ENCODE measurements around the gene CEBPE. TPM values are rescaled to one million over a fixed set of nuclear protein-coding genes. Genes with fewer than 3 reads are reported as not detected.

CEBPE gene
- total and polyA plus RNA-seq, 7 donors: 0.03 to 0.22 (median 0.18) TPM; not detected in 3

DNA sequence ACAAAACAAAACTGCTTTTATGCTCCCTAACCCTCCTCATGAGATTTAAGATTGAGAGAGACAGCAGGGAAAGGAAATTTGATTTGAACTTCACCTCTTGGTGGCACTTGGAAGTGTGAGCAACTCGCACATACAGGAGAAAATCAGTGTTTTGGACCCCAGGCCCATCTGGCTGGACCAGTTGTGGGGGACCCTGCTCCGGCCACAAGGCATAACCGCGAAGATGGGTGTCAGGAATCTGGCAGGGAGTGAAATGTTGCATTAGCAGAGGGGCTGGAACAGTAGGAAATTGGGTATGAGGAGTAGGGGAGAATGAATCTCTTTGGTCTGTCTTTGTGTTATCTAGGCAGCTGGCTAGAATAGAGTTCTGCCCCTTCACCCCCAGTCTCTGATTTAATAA lies 15.5 kb downstream of the CEBPE start:
- Histone ChIP-seq H3K4me3 (no peak overlapping the region), H3K27ac (no peak overlapping the region), H3K9me3 (no peaks in the 10 kb centered on the region), H3K4me1 (no peaks in the 10 kb centered on the region), H3K27me3 (ENCODE audit: insufficient read depth in 3 of 3, low read length in 2 of 3) (no peaks in the 10 kb centered on the region), H3K36me3 (ENCODE audit: insufficient read depth in 1 of 2, low read depth in 1 of 2) (peaks cover 0 to 8% of the 10 kb centered on the region in 2 donors)
- DNase-seq (no peak), ATAC-seq (no peak)
- intact Hi-C loops (cut with DNase I): no loop called here
- WGBS, 3 donors: 86 to 90% (median 87%) methylated on average over 4 of the region's 4 CpGs
- TF ChIP-seq, protein P1, sequence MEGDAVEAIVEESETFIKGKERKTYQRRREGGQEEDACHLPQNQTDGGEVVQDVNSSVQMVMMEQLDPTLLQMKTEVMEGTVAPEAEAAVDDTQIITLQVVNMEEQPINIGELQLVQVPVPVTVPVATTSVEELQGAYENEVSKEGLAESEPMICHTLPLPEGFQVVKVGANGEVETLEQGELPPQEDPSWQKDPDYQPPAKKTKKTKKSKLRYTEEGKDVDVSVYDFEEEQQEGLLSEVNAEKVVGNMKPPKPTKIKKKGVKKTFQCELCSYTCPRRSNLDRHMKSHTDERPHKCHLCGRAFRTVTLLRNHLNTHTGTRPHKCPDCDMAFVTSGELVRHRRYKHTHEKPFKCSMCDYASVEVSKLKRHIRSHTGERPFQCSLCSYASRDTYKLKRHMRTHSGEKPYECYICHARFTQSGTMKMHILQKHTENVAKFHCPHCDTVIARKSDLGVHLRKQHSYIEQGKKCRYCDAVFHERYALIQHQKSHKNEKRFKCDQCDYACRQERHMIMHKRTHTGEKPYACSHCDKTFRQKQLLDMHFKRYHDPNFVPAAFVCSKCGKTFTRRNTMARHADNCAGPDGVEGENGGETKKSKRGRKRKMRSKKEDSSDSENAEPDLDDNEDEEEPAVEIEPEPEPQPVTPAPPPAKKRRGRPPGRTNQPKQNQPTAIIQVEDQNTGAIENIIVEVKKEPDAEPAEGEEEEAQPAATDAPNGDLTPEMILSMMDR (IDR thresholded peaks at IDR 0.05): no peak

DNA sequence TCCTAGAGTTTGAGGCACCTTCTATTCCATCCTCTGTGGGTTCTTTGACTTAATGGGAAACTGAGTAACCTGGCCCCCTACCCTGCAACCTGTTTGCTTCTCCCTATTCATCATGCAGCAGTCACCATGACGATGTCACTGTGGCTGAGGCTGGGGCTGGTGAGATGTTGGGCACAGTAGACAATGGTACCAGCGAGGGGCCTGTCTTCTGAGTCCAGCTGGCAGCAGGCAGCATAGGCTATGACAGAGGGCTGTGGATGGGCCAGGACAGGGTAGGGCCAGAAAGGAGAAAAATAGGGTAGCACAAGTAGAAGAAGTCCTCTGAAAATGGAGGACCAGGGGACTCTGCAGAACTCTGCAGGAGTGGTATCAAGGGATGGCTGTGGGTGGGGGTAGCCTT lies 16.3 kb downstream of the CEBPE start:
- intact Hi-C loops (cut with DNase I): no loop called here
- DNase-seq (no peak), ATAC-seq (no peak)
- H3K4me3 ChIP-seq: no peak overlapping the region
- no peak overlapping the region for H3K27ac ChIP-seq
- no peaks in the 10 kb centered on the region for H3K27me3 ChIP-seq (ENCODE audit: insufficient read depth in 3 of 3, low read length in 2 of 3)
- H3K36me3 ChIP-seq (ENCODE audit: insufficient read depth in 1 of 2, low read depth in 1 of 2): peaks cover 0 to 16% of the 10 kb centered on the region in 2 donors
- H3K4me1 ChIP-seq: no peaks in the 10 kb centered on the region
- TF ChIP-seq, protein P1 (IDR thresholded peaks at IDR 0.05): no peak
- H3K9me3 ChIP-seq: no peaks in the 10 kb centered on the region
- 63 to 89% (median 70%) methylated on average over 2 of the region's 2 CpGs for WGBS, 3 donors

DNA sequence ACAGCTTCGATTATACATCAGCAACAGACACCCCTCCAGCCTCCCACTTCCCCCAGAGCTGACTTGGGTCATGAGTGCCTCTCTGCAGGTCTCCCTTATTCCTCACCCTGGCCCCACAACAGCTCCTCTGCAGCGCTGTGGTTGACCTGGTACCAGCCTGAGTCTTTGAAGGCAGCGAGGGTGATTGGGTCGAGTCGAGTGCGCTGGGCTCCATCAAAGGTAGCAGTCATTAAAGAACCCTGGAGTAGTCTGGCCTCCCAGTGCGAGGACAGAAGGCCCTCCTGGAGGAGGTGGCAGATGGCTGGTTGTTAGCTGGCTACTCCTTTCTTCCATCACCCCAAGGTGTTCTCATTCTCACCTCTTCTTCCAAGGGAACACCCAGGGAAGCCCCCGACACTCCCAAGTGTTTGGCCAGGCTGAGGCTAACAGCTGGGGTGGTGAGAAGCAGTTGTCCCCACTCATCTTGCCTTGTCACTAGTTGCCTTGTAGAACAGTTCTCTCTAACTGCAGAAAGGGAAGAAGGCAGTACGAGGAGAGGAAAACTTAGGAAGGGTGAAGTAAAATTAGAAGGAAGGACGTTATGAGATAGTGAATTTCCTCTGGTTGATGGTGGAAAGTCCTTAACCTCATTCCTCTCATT lies 16.9 kb downstream of the CEBPE start:
- 36 to 43% (median 43%) methylated on average over 10 of the region's 10 CpGs for WGBS, 3 donors

DNA sequence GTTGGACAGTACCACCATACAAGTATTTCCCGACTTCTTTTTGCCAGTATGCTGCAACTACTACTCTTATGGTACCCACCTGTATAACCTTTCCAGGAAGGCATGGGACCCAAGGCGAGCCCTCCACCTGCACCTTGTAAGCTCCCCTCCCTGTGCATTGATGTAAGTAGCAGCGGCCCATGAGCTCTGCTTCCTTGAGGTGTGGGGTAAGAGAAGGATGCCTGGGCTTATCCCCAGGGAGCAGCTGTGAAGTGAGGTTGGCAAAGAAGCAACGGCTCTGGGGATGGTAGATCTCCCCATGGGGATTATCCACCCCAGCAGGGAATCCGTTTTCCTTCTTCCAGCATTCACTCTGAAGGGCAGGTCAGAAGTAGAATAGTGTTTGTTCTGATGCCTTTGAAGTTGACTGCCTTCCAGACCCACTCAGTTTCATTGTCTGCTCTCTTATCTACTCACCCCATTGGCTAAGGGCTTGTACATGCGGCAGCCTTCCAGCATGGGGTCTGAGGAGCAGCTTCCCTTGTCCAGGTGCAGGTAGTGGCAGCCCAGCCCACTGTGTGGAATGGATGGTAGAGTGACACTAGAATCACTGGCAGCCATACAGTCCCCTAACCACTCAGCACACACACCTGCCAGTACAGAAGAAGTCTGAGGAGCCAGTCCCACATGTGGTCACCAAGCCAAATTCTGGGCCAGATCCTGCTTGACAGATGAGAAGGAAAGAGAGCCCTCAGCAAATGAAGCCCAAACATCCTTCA lies 17.7 kb downstream of the CEBPE start:
- intact Hi-C loops (cut with DNase I): no loop called here
- Histone ChIP-seq H3K4me1 (peaks cover 13% of the 10 kb centered on the region), H3K27ac (no peak overlapping the region), H3K9me3 (no peaks in the 10 kb centered on the region), H3K27me3 (ENCODE audit: insufficient read depth in 3 of 3, low read length in 2 of 3) (no peaks in the 10 kb centered on the region), H3K36me3 (ENCODE audit: insufficient read depth in 1 of 2, low read depth in 1 of 2) (peaks cover 0 to 24% of the 10 kb centered on the region in 2 donors), H3K4me3 (no peak overlapping the region)
- WGBS, 3 donors: 74 to 80% (median 77%) methylated on average over 6 of the region's 6 CpGs
- DNase-seq: no peak
- TF ChIP-seq, protein P1 (IDR thresholded peaks at IDR 0.05): no peak
- no peak for ATAC-seq

More for the DNA sequence above, 16.9 kb downstream of the CEBPE start:
- no peaks in the 10 kb centered on the region for H3K9me3 ChIP-seq
- TF ChIP-seq, protein P1 (IDR thresholded peaks at IDR 0.05): no peak
- H3K4me1 ChIP-seq: peaks cover 6% of the 10 kb centered on the region
- ATAC-seq (no peak), DNase-seq (no peak)
- no peaks in the 10 kb centered on the region for H3K27me3 ChIP-seq (ENCODE audit: insufficient read depth in 3 of 3, low read length in 2 of 3)
- peaks cover 0 to 22% of the 10 kb centered on the region in 2 donors for H3K36me3 ChIP-seq (ENCODE audit: insufficient read depth in 1 of 2, low read depth in 1 of 2)
- H3K4me3 ChIP-seq: no peak overlapping the region
- no peak overlapping the region for H3K27ac ChIP-seq
- intact Hi-C loops (cut with DNase I): no loop called here

All from psoas muscle (tissue), 8 donors.